HG03139 (cell line): Measurements from ENCODE around the gene MTMR6.

Experiments used
- ATAC-seq: cut with Tn5 transposase; IDR thresholded peaks from one replicate; pipeline ENCODE4 v1.9.1; 2021; ENCODE audit not compliant: unreplicated experiment

The MTMR6 gene

DNA sequence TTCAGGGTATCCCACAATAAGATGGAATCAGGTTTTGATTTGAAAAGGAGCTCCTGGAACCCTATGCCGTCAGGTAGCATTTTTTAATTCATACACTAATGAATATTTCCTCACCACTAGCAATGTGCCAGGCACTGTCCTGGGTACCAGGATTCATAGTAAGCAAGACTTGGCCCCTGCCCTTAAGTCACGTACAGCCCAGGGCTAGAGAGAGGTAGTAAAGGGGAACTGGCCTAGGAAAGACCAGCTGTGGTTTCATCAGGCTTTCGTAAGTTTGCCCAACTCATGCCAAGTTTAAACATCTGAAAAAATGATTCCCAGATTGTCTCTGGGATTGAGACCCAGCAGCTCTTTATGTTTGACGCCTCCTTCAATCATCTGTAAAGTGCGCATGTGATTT lies 69.3 kb downstream of the MTMR6 start:
- no peak for ATAC-seq

DNA sequence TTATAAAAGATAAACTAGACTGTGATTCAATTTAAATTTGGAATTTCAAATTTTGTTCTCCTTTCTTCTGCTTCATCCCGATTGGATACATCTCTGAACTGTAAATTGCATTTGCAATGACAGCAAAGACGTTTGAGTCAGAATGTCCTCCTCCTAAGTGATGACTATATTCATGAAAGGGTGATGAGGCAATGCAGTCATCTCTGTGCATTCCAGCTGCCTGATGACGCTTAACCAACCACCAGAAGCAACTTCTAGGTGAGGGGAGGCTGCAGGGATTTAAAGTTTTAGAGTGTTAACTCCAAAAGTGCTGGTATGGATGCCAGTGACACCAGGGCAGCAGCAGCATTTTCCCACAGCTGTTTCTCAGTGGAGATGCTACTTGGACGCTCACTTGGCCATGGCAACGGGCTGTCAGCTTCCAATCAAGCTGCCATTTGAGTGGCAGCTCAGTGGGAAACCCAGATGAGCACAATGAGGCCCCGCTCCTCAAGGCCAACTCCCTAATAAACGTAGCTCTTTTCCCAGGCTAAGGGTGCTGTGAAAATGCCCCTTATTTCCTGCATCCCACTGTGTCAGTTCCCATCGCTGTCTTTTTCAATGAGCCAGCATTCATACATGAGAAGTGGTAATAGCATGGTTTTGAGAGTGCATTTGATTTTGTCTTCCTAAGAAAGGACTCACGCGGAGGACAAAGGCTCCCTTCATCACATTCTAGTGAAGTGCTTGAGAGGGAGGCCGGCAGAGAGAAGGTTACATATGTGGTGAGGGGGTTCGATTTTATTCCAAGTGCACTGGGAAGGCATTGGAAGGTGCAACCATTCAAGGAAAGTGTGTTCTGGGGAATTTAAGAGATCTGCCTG lies 70.0 kb downstream of the MTMR6 start:
- ATAC-seq: no peak

DNA sequence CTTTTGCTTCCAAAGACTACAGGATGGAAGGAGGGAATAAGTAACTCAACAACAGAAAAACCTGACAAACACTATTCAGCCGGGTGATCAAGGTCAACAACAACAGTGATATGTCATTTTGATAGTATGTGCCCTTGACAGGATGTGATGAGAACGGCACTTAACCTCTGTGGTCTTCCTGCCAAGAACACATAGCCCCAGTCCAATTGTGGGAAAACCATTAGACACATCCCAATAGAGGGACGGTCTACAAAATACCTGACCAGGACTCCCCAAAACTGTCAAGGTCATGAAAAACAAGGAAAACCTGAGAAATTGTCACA lies 72.1 kb downstream of the MTMR6 start:
- no peak for ATAC-seq

DNA sequence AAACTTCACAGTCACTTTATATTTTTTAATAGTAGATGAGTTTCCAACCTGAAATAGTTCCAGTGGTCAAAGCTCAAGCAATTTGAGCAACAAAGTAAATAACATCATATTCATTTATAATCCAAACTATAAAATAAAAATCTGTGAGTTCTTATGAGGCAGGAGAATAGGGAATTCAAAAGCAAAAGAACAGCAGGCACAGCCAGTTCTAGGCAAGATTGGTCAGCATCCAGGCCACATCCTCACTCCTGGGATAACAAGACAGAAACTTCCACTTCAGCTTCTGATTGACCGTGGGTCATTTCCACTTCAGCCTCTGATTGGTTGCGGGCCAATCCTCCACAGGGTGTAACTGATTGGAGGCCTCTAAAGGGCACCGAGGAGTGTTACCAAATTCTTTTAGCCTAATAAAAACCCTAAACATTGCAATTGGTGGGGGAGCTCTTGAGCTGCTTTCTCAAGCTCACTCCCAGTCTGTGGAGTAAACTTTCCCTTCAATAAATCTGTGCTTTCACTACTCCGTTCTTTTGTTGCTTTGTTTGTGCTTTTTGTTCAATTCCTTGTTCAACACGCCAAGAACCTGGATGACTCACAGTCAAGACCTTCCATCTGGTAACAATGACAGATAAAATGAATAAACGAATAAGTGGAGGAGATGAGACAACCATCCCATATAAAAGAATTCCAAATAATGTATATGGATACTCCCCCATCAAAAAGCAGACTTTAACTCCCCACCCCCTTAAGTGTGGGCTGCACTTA lies 72.6 kb downstream of the MTMR6 start:
- ATAC-seq: no peak

DNA sequence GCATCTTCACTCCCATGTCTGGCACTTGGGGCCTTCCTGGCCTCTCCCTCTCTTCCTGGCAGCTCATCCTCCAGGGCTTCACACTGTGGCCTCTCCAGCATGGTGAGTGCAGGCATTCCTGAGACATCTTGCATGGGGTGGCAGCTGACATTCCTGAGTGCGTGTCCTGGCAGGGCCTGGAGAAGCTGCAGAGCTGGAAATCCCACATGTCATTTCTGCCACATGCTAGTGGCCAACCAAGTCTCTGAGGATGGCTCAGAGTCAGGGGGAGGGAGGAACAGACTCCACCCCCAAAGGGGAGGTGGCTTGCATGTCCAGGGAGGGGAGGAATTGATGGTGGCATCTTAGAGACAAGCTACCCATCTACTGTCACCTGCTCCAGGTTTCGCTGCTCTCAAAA lies 73.6 kb downstream of the MTMR6 start:
- no peak for ATAC-seq

DNA sequence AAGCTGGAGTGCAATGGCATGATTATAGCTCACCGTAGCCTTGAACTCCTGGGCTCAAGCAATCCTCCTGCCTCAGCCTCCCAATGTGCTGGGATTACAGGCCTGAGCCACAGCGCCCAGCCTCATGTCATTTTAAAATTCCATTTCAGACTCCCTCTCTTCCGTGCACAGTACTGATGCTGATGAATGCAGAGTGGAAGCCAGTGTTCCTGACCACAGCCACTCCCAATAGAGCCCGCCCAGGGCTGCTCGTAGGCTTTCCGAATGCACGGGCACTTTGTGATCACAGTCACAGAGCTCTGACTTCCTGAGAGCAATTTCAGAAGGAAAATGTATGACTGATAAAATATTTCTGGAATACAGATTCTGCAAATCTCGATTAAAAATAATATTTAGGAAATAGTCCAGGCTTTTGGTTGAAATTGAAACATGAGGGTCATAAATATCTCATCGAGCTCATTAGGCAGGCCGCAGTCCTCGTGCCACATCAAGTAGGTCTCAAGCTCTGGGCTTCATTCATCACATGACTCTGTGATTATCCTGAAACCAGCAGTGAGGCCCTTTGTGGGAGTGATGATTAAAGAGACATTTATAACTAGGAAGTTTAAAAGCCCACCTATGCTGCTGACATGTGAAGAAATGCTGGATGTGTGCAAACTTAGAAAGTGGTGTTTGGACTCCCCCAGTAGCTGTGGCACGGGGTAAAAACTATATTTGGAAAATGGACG lies 76.3 kb downstream of the MTMR6 start:
- ATAC-seq: no peak

DNA sequence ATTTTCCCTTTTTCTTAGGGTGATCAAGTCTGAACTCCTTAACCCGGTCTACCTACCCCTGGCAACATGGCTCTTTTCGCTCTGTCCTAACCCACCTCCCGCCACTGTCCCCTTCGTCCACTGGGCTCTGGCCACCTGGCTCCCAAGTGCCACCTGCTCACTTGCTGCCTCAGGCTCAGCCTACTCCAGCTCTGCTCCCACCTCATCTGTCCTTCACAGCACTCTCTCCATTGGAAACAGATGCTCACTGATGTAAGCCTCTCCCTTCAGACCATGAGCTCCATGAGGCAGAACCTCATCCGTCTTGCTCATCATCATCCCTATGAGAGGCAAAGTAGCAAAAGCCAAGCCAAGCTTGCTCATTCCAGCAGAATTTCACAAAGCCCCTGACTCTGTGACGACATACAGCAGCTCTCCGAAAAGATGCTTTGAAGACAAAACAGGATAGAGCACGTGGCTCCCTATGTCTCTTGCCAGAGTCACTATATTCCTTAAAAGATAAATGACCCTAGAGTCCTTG lies 79.9 kb downstream of the MTMR6 start:
- no peak for ATAC-seq

DNA sequence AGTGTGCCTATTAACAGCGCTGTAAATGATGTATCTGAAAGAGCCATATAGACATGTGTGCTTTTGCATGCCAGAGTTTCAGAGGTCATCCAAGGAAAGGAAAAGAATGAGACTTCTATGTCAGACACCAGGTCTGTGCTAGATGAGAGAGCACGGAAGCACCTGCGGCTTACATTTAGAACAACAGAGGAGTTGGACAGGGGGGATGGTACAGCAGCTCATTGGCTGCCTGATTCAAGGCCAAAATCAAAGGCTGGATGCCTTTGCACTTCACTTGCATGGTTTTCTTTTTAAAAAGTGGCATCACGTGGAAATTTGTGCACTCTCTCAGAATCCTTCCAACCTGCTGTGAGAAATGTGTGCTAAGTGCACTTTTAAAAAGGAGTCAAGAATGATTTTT lies 82.4 kb downstream of the MTMR6 start:
- ATAC-seq: no peak

DNA sequence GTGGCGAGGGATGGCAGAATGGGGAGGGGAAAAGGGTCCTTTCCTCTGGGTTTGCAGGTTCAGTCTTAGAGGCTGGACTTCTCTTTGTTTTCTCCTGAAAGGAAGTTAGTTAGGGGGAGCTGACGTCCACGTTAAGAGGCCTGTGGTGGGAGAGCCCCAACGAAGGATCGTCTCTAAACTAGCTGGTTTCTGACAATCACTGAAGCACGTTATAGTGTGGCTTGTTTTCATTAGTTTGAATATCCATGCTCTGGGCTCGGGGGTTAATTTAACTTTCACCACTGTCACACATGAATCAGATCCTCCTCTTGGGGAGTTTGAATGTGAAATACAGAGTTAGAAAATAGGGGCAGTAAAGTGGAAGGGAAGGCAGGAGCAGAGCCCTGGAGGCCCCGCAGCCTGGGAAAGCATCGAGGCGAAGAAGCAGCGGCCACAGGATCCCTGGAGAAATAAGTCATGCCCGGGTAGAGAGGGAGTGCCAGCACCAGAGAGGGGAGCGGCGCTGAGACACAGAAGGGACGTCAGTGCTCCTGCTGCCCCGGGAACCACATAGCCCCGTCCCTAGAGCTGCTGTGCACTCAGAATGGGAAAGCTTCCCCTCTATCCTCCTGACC lies 84.1 kb downstream of the MTMR6 start:
- ATAC-seq: no peak

DNA sequence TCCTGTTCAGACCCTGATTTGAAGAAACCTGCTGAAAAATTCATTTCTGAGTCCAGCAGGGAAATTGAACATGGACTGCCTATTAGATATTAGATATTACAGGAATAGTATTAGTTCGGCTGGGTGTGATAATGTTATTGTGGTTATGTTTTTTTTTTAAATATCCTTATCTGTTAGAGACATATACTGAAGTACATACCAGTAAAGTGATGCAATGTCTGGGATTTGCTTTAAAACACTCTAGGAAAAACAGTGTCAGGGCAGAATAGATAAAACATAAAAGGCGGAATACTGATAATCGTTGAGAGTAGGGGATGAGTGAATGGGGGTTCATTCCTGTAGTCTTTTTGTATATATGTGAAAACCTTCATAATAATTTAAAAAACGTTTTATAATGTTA lies 86.5 kb downstream of the MTMR6 start:
- no peak for ATAC-seq

DNA sequence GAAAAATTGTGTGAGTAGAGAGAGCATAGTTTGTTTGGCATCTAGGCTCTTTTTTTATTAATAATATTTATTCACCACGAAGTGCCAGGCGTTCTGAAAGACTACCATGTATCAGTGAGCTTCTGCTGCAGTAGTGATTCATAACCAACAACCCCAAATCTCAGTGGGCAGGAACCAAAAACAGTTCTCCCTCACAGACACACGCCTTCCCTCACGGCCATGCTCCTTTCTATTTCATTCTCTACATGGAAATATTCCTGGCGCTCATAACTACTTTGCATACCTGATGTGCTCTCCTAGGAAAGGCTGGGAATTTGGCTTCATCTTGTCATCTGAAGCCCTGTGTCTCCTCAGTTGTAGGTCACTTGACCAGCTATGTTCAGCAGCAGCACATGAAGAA lies 88.6 kb downstream of the MTMR6 start:
- no peak for ATAC-seq

DNA sequence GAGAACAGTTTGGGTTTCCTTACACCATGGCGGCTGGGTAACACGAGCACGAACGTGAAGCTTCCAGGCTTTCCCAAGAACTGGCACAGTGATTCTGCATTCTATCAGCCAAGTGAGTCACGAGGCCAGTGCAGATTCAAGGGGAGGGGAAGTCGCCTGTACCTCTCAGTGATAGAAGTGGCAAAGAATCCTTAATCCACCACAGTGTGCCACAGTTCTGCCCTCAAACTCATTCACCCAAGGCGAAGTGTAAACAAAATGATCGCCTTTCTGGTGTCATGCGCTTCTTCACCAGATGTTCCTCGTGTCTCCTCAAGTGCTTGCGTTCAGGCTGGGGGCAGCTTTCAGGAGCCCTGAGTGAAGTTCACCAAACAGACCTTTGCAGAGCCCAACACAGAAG lies 90.3 kb downstream of the MTMR6 start:
- ATAC-seq: no peak
